Kidney epithelial cell (primary cell): ENCODE measurements around the gene EMC6. TPM values are rescaled to one million over a fixed set of nuclear protein-coding genes. Genes with fewer than 3 reads are reported as not detected.
A peak's percentile ranks its signal among the peaks of the same experiment; 100 is the strongest.

ENCODE experiments used
- DNase-seq: peaks from one replicate; pipeline ENCODE4 v3.0.0-alpha.2; 2010; ENCODE audit warnings: low read depth
- H3K27me3 ChIP-seq: 2 replicates; pipeline ENCODE4 v1.6.0; 2011; ENCODE audit warnings: low read length; ENCODE audit not compliant: control insufficient read depth, insufficient read depth
- H3K36me3 ChIP-seq: 2 replicates; pipeline ENCODE4 v1.5.1; 2011; ENCODE audit warnings: low read length; ENCODE audit not compliant: control insufficient read depth, insufficient read depth
- H3K4me3 ChIP-seq: 2 replicates; pipeline ENCODE4 v1.5.1; 2011; ENCODE audit warnings: low read depth, mild to moderate bottlenecking, control low read depth, low read length
- CTCF ChIP-seq: IDR thresholded peaks from 2 replicates; pipeline ENCODE4 v1.5.1; 2011; ENCODE audit warnings: mild to moderate bottlenecking, moderate library complexity, low read length, control low read depth, inconsistent platforms; ENCODE audit not compliant: insufficient read depth, poor library complexity, severe bottlenecking
- total RNA-seq: library from RNA; depleted of rRNA; stranded (reverse); fragments of >200 nt; gene quantifications from 2 replicates; pipeline ENCODE4 v1.2.3, GENCODE V29; 2015

Gene EMC6
- total RNA-seq, 1 donor from 2014 or later = 30.0 TPM

GRCh38 chr17:3665834-3666233 is 2.8 kb upstream of the EMC6 start:
- TF ChIP-seq CTCF = no peak
- no peaks in the 10 kb centered on the region for H3K27me3 ChIP-seq
- H3K4me3 ChIP-seq = no peak overlapping the region
- peaks cover 3% of the 10 kb centered on the region for H3K36me3 ChIP-seq
- DNase-seq = no peak

- TF ChIP-seq CTCF = no peak
- peaks cover 3% of the 10 kb centered on the region for H3K36me3 ChIP-seq
- H3K27me3 ChIP-seq = no peaks in the 10 kb centered on the region
- DNase-seq = no peak
- no peak overlapping the region for H3K4me3 ChIP-seq
Measured at GRCh38 chr17:3666516-3666915, 2.1 kb upstream of the EMC6 start.

GRCh38 chr17:3667366-3668278 is 990 bp upstream of the EMC6 start:
- peak overlapping the region; percentile 98 for H3K4me3 ChIP-seq
- DNase-seq = peak; percentile 54
- TF ChIP-seq CTCF = peak; percentile 13
- no peaks in the 10 kb centered on the region for H3K27me3 ChIP-seq
- peaks cover 2% of the 10 kb centered on the region for H3K36me3 ChIP-seq

GRCh38 chr17:3669085-3669347 is 404 bp downstream of the EMC6 start:
- DNase-seq = no peak
- no peak for TF ChIP-seq CTCF
- peak overlapping the region; percentile 98 for H3K4me3 ChIP-seq
- no peaks in the 10 kb centered on the region for H3K36me3 ChIP-seq
- H3K27me3 ChIP-seq = no peaks in the 10 kb centered on the region

- no peak for TF ChIP-seq CTCF
- H3K27me3 ChIP-seq = no peaks in the 10 kb centered on the region
- DNase-seq = no peak
- no peaks in the 10 kb centered on the region for H3K36me3 ChIP-seq
- H3K4me3 ChIP-seq = peak overlapping the region; percentile 98
Measured at GRCh38 chr17:3669548-3669947, 936 bp downstream of the EMC6 start.

GRCh38 chr17:3672571-3672970 is 4.0 kb downstream of the EMC6 start:
- no peaks in the 10 kb centered on the region for H3K27me3 ChIP-seq
- no peak for DNase-seq
- H3K4me3 ChIP-seq = no peak overlapping the region
- no peaks in the 10 kb centered on the region for H3K36me3 ChIP-seq
- no peak for TF ChIP-seq CTCF
